HG03354 (cell line): ENCODE data around the gene TXNIP.

Experiments used
- ATAC-seq: cut with Tn5 transposase; IDR thresholded peaks from one replicate; pipeline ENCODE4 v1.9.1; 2021; ENCODE audit warnings: mild to moderate bottlenecking; ENCODE audit not compliant: unreplicated experiment, poor library complexity, severe bottlenecking

TXNIP gene

DNA sequence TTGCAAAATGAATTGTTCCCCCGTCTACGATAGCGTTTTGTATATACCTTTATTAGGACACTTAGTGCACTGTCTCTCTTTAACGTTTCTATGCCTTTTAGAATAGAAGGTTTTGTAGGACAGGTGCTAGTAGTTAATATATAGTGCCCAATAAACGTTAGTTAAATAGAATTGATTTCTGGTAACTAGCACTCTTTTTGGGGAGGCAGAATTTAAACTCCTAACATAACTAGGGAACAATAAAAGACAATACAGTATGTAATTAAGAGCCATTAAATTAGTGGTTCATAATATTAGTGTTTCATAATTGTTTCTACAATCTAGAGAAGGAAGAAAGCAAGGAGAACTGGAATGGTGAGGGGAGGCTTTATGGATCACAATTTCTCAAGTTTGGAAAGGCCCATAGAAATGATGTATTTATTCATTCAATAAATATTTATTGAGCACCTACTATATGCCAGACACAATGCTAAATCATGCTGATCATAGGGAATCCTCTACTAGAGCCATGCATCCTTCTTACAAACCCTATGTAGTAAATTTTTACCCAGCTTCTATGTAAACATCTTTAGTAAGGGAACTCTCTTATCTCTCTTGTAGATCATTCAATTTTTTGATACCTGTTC, 31.1 kb downstream of the TXNIP start:
- no peak for ATAC-seq

DNA sequence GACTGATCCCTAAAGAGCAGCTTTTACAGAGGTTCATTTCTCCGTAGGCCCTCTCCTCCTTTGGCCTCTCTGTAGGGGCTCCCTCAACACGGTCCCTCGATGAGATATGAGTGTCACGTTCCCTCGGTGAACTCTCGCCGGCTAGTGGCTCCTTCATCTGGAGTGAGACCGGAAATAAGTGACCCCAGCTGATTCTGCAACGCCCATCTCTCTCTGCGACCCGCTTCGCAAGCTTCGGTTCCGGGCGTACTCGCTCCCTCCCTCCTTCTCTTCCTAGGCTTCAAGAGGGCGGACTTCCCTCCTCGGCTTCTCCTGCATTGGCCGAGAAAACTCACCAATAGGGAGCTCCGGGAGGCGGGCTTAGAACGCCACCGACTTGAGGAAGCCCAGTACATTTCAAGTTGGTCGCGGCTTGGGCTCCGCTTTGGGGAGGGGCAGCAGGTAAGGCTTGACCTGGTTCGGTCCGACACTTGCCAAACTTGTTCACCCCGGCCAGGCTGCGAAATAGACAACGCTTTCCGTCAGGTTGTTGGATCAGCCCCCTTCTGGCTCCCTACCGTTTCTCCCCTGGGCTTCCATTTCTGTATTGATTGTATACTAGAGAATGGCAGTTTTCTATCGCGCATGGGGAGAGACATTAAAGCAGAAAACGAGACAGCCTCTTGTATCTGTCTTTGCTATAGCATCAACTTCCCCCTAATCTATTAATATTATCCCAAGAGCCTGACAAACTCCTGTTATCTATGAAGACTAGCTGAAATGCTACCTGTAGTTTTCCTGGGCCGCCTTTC, 31.9 kb downstream of the TXNIP start, which contains the start of the genes ANKRD34A and POLR3GL:
Gene ANKRD34A (minus strand): TSS at position 248 of the 791 bp plus-strand sequence. CDS start 2,816 bp downstream, outside the sequence.
Gene POLR3GL (plus strand): TSS at position 363 of the 791 bp plus-strand sequence. CDS start 10,176 bp downstream, outside the sequence.
- peak; percentile 93 for ATAC-seq

DNA sequence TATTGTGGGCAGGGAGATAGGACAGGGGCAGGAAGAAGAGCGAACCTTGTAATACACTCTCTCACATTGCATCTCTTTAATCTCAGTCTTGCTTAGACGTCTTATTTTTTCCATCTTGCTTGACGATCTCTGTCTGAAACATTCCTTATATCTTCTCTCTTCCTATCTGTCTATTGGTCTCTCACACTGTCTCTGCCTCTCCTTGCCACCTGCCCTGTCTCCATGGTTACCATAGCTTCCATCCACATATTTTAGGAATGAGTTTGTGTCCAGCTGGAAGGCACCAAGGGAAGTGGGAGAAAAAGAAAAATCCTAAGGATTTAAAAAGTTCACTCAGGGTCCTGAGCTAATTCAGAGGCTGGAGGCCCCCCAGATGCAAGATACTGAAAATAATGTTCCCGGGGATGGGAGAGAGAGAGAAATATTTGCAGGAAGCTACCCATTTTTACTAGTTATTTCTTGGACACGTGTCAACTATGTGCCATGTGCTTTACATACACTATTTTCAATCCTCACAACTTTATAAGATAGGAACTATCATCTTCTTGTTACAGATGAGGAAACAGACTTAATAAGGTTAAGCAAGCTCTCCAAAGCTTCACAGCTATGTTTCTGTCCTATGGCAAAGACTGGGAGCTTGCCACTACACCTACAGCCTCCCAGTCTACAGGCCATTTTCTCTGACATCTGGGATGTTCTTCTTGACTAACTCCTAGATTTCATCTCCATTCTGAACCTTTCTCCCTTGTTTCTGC, 32.9 kb downstream of the TXNIP start:
- ATAC-seq: no peak

DNA sequence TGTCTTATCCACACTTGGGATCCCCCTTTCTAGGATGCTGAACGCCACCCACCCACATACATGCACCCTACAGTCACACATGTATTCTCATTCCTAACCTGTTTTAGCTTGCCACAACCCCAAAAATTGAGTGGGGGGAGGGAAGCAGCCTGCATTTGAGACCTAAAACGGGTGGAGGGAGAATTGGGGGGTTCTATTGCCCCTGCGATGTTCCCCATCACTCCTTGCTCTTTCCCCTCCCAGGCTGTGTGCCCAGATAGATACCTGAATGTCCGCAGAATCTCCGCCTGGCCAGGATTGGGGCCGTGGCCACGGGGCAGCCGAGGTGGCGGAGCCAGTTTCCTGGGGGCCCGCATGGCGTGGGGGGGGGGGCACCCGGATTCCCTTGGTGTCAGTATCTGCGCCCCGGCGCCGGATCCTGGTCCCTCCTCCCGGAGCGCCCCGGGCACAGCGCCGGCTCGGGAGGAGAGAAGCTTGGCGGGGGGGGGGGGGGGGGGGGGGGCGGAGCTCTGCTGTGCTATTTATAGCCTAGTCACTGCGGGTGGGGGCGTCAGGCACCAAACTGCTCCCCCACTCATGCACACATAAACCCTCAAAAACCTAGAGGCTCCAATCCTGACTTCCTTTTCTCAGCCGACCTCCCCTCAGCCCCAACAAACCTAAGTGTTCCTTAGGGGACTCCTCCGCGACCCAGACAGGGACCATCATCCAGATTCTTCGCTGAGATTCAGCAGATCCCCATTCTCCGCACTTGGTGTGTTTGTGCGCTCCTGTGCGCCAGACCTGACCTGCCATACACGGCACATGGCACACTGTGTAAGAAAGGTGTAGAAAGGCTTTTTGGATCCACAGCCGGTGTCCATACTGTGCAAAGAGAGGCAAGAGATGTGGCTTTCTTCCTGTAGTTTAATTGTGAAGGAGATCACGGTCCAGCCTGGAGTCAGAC, 33.9 kb downstream of the TXNIP start:
- ATAC-seq: no peak

DNA sequence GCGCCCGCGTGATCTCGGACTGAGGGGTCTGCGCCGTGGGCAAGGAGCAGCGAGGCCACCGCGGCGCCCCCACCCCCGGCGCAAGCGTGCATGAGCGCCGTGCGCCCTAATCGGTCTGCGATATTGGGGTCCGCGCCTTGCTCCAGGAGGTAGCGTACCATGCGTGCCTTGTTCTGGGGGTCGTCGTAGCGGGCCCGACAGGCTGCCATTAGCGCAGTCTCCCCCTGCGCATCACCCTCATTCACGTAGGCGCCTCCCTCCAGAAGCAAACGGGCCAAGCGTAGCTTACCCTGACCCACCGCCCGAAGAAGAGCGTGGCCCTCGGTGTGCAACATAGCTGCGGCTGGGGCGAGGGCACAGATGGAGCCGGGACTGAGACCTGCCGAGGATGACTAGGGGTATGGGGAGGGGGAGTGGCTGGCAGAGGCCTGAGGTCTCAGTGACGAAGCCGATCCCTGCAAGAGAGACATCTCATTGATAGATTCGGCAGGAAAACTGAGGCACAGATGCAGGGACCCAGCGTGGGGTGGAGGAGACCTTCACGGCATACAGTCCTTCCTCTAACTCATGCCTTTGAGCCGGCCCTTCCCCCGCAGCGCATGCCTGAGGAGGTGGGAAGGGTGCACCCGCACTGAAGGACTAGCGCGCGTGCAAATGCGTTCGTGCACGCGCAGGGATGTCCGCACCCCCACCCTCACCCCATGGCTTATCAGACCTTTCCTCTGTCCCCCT, 34.8 kb downstream of the TXNIP start:
- no peak for ATAC-seq

DNA sequence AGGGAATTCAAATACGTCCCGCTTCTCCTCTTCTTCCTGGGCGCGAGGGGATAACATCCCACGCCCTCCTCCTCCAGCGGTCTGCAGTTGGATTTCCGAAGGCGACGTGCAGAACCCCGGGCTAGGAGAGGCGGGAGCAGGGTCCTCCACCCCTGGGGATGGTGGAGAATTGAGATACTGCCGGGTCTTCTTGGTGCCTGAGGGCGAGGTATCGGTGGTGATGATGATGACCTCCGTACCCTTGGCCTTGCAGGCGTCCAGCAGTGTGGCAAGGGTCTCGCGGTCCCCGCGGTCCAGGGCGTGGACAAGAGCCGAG, 35.3 kb downstream of the TXNIP start:
- no peak for ATAC-seq

DNA sequence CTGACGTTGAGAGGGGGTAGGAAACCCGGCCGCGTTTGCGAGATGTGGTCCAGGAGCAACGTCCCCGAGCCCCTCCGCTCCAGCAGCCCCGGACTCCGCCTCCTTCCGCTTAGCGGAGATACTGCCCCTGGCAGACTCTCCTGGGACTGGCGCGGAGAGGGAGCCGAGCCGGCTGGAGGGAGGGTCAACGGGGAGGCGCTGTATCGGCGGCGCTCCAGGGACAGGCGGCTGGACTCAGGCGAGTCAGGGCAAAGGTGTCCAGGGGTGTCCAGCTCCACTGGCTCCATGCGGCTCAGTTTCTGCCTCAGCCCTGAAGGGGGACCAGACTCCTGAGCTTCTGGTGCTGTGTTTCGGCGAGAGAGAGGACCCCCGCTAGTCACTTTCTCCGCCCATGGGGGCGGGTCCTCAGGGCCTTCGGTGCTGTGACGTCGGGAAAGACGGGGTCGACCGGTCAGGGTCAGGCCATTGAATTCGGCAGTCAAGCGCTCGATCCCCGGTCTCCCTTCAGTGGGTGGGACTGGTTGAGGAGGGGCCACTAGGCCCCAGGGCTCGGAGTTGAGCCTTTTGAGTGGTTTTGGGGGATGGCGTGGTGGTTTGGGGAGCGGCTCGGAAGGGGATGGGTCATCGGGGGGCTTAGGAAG, 35.8 kb downstream of the TXNIP start:
- ATAC-seq: no peak

DNA sequence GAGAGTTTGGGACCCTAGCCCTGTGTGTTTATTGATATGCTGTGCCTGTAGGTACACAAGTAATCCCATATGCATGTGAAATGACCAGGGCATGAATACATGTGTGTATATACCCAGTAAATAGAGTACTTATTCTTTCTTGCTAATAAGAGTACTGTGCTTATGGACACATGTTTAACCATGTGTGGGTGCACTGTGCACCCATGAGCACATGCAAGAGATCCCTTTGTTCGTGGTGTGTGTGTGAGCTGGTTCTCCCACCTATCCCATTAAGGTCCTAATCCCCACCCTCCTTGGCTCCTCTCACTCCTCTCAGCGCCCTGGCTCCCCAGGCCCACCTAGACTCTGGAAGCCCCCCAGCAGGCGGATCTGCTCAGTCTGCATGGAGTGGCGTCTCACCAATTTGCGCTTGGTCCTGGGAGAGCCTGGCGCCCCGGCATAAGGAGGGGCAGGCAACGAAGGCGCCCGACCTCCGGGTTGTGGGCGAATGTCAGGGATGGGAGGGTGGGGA, 36.4 kb downstream of the TXNIP start:
- no peak for ATAC-seq

DNA sequence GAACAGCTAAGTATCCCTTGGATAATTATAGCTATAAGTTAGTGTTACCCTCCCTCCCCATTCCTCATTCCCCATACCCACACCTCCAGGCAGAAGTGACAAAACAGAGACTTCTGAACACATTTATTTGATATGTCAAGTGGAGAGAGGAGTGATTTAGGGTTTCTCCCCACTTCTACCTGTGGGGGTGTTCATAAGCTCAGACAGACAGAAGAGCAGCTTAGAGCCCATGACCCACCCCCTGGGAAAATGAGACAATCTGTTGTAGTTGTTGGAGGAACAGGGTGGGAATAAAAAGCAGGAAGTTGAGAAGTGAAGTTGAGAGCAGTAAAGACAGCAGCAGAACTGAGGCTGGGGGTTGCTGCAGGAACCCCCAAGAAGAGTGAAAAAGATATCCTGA, 37.0 kb downstream of the TXNIP start:
- ATAC-seq: no peak

DNA sequence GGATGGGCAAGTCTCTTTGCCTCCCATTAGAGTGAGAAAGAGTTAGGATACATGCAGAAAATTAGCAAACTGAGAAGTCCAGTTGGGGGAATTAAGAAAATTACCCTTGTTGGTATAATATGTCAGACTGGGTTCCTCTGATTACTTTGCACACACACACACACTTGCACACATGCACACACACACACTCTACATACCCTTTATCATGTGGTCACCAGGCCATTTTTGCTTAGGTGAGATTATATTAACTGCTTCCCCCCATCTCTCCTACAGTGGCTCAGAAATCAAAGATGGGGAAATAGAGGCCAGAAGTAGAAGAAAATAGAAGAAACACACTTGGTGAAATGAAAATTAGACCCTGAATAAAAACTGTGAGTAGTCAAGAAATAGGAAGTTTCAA, 37.6 kb downstream of the TXNIP start:
- no peak for ATAC-seq

DNA sequence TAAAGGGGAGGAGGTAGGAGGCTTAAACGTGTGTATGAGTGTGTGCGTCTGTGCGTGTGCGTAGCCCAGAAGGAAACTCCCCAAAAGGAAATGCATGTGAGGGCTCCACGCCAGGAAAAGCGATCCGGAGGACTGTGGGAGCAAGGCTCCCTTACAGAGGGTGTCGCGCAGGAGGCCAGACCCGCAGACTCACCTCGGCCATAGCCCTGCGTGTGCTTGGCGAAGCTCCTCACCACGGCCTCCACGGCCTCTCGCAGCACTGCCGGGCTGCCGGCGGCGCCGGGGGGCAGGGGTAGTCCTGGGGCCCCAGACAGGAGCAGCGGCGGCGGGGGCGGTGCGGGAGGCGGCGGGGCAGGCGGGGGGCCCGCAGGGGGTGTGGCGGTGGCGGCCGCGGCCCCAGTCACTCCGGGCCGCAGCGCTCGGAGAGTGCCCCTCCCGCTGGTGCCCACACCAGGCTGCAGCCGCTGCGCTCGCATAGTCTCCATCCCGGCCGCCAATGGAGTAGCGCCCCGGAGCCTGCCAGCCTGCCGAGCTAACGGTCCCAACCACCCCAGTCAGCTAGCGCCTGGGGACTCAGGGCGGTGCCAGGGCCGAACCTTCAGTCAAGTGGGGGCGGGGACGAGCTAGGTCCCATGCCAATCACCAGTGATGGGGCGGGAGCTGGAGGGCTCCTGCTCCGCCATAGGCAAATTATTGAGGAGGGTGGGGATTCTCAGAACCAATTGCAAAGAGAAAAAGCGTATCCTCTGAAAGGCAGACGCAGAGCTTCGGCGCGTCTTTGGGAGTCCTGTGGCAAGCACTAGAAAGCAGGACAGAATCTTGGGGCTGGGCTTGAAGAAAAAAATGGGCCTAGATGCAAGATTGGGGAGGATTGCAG, 38.7 kb downstream of the TXNIP start, which contains the start of gene LIX1L:
Gene LIX1L (minus strand): TSS at position 575 of the 877 bp plus-strand sequence. CDS start 90 bp downstream, at position 485.
- peak; percentile 88 for ATAC-seq

DNA sequence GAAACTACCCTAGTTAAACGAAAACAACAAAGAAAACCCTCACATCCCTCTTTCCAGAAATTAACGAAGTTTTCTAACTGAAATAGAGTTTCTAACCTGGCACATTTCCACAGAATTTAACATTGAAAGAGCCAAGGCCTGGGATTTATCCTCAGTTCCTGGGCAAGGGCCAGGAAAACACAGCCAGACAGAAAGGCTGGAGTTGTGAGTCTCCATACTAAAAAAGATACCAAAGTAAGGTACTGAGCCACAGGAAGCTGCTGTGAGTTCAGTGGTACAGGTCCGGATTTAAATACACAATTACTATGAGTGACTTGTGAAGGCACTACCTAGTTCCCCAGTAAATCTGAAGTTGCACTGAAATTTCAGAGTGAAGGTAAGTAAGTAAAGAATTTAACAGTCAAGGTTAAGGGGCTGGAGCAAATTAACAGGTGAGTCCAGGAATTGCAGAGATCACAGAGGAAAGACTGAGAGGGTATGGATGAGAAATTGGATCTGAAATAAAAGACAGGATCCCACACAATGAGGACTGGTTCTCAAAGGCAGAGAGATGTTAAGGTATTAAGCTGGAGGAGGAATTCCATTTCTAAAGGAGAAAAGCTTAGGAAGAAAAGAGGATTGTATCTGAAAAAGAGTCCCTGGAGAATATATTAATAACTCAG, 39.5 kb downstream of the TXNIP start:
- no peak for ATAC-seq

DNA sequence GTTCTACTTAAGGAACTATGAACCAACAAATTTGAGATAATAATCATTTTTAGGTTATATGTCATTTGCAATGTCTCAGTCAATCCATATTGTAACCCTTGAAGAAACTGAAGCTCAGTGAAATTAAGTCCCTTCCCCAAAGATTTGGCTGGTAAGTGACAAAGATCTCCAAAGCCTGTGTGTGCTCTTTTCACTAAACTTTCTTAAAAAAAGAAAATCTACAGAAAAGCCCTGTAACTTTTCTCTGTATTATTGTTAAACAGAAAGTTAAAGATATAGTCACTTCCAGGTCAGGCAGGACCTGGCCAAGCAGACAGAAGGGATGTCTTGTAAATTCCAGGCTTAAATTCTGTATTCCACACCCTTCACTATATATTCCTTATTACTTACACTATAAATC, 40.0 kb downstream of the TXNIP start:
- ATAC-seq: no peak

DNA sequence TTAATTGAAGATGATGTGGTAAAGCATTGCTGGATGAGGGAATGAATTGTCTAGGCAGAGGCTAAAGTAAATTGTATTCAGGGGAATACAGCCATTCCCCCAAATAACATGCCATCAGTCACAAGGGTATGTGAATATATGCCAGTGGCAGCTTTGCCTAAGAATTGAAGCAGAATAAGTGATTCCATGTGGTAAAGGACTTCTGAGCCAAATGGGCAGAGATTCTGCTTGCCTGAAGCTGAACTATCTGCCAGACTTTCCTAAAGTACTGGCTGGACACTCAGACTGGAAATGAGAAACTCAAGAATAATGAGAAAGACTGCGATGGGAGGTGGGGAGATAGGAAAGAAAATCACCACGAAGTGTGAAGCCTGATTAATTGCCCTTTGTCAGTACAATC, 40.9 kb downstream of the TXNIP start:
- no peak for ATAC-seq

DNA sequence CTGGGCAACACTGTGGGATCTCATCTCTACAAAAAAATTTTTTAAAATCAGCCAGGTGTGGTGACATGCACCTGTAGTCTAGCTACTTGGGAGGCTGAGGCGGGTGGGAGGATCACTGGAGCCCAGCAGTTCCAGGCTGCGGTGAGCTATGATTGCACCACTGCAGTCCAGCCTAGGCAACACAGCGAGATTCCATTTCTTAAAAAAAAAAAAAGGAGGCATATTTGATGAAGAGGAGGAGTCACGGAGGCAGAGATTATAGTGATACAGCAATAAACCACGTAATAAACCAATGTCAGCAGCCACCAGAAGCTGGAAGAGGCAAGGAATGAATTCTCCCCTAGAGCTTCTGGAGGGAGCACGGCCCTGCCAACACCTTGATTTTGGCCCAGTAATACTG, 42.5 kb downstream of the TXNIP start:
- ATAC-seq: no peak

DNA sequence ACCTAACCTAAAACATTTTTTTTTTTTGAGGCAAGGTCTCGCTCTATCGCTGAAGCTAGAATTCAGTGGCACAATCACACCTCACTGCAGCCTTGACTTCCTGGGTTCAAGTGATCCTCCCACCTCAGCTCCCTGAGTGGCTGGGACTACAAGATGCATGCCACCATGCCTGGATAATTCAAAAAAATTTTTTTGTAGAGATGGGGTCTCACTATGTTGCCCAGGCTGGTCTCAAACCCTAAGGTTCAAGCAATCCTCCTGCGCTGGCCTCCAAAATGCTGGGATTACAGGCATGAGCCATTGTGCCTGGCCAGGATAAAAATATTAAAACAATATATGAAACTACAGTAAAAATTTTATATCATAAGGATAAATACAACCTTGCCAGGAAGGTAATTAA, 43.5 kb downstream of the TXNIP start:
- no peak for ATAC-seq

DNA sequence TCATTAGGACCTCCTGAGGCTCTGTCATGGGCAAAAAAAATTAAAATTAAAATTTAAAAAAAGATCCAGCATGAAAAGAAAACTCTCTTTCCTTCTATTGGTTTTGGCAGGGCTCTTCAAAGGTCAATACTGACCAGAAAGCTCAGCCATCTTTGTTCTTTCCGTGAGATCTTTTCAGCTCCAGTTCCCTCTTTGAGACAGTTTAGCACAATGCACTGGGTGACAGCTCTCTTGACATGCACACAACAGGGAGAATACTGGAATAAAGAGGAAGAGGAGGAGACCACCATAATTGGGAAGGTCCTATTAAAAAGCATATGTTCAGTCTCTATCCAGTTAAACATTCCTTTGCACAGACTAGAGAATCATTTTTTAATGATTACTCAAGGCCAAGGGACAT, 44.9 kb downstream of the TXNIP start:
- ATAC-seq: no peak
